KOPT-K1 (cell line): ENCODE measurements around the gene IRX3.
"Not testable (repeated sequence)": the region's sequence is repeated elsewhere in the genome, so short reads cannot be mapped to it uniquely, and the experiment has no call there.

Source experiments
- H3K27ac ChIP-seq: fragments of 200-600 bp; sonication (generic); 2 replicates; pipeline ENCODE4 v1.5.1; 2016; ENCODE audit warnings: antibody characterized with exemption, mild to moderate bottlenecking, low read depth, low read length; ENCODE audit not compliant: poor library complexity, severe bottlenecking
- H3K36me3 ChIP-seq: fragments of 200-600 bp; sonication (generic); 2 replicates; pipeline ENCODE4 v1.5.1; 2017; ENCODE audit warnings: antibody characterized with exemption, mild to moderate bottlenecking, low read length, moderate library complexity; ENCODE audit not compliant: insufficient read depth
- H3K9me3 ChIP-seq: fragments of 200-600 bp; sonication (generic); 2 replicates; pipeline ENCODE4 v1.5.1; 2017; ENCODE audit warnings: antibody characterized with exemption, low read length, mild to moderate bottlenecking; ENCODE audit not compliant: insufficient read depth, poor library complexity, severe bottlenecking

The IRX3 gene

DNA sequence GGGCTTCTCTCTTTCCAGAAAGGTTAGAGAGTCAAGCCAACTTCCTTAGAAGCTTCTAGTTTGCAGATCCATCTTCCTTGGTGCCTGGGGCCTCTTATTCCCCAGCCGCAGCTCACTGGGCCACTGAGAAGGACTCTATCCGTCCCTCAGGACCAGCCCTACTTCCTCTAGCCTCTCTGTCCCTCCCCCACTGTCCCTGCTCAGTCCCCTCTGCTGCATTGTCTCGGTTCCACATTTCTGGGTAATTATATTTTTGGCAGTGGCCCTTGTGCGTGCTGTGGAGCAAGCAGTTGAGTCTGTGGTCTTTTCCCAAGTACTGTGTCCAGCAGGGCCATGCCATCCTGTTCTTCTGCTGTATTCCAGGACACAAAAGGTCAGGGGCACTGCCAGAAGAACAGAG is 17.8 kb downstream of the IRX3 start:
- no peak overlapping the region for H3K27ac ChIP-seq
- no peaks in the 10 kb centered on the region for H3K36me3 ChIP-seq
- H3K9me3 ChIP-seq: no peaks in the 10 kb centered on the region

DNA sequence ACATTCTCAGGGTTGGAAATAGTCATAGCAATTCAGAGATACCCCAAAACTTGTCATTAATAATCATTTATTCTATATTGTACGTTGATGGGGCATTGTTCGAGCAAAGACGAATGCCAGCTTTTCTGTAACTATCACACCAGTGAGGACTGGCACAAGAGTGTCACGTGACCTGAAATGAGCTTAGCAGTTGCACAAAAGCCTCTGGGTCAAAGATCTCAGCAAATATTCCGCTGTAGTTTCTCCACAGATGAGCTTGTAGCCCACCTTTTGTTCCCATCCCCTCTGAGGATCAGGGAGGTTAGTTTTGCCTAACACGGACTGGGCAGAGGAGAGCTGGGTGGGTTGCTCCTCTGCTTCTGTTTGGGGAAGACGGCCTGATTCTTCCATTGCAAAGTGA is 18.2 kb downstream of the IRX3 start:
- Histone ChIP-seq H3K27ac (no peak overlapping the region), H3K36me3 (no peaks in the 10 kb centered on the region), H3K9me3 (no peaks in the 10 kb centered on the region)

DNA sequence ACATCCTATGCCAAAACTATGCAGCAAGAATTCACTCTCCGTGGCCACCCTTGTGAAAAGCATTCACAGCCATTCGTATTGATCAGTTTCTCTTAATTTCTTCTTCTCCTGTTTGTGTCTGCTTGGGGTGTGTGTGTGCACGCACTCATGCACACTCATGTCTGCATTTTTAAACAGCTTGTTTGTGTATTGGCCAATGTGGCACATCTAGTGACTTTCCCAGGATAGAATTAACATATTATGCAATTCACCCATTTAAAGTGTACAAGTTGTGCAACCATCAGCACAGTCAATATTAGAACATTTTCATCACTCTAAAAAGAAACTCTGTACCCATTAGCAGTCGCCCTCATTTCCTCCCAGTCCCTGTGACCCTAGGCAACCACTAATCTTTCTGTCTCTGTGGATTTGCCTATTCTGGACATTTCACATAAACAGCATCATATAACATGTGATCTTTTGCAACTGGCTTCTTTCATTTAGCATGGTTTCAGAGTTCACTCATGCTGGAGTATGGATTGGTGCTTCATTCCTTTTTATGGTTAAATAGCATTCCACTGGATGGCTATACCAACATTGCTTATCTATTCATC is 20.1 kb downstream of the IRX3 start:
- H3K27ac ChIP-seq: no peak overlapping the region
- H3K36me3 ChIP-seq: no peaks in the 10 kb centered on the region
- no peaks in the 10 kb centered on the region for H3K9me3 ChIP-seq

DNA sequence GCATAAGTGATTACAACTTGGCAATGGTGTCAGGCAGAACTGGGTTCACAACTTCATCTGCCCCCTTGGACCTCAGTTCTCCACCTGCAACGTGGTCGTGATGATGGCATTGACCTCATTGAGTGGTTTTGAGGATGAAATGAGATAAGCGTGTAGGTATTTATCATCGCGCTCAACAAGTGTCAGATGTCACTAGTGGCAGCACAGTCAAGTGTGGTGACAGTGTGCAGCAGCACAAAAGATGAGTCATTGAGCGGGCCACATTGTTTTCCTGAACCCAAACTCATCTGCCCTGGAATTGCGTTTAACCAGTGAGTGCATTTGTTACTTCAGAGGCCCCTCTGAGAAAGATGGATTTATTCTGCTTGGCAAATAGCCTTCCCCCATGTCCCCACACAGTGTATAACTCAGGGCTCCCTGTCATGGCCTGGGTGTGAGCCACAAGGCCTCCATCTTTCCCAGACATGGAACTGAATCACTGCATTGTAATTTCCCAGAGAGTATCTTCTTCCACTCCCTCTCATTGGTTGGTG is 20.9 kb downstream of the IRX3 start:
- H3K36me3 ChIP-seq: no peaks in the 10 kb centered on the region
- H3K9me3 ChIP-seq: no peaks in the 10 kb centered on the region
- no peak overlapping the region for H3K27ac ChIP-seq

DNA sequence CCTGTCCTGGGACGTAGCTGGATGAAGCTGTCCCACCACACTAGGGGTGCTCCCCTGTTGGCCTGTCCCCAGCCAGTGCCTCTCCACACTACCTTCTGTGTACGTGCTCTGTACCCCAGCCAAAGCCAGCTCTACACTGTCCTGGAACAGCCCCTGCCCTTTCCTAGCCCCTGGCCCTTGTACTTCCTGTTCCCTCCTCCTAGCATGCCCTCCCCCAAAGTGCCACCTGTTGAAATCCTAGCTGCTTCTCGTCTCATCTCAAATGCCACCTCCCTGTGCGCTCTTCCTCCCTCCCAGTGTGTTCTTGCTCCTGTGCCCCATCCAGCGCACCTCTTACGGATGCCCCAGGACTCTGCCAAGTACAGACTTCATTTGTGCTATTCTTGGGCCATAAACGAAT is 33.5 kb downstream of the IRX3 start:
- Histone ChIP-seq H3K27ac (no peak overlapping the region), H3K36me3 (no peaks in the 10 kb centered on the region)

DNA sequence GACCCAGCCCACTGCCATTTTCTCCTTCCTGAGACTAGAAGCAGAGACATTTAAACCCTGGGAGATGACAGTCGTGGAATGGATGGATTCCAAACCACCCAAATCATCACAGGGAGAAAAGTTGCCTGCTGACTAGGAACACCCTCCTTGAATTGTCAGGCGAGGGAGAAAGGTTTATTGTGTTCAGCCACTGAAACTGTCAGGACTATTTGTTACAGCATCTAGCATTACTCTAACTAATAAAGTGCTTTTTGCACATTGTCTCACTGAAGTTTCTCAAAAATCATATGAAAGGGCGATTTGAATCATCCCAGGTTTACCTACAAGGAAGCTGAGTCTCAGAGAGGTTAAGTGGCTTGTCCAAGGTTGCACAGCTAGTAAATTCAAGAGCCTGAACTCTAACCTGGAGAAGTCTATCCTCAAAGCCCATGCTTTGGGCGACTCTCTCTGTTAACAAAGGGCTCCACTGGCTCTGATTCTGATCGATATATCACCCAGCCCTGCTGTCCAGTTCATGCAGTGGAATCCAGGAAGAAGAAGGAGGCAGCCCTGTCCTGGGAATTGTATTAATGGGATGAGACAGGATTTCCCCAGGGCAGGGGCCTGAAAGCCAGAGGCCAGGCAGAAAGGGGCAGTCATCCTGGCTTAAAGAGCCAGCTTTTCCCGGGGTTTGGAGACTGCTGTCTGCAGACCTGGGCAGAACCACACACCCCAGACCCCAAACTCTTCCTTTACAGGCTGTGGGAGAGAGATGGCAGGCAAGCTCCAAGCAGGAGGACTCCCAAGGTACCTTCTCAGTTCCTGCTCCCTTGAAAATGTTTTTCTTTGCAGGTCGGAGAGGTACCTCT is 37.5 kb downstream of the IRX3 start:
- Histone ChIP-seq H3K36me3 (no peaks in the 10 kb centered on the region), H3K9me3 (no peaks in the 10 kb centered on the region), H3K27ac (no peak overlapping the region)

More for the DNA sequence above, 33.5 kb downstream of the IRX3 start:
- no peaks in the 10 kb centered on the region for H3K9me3 ChIP-seq

DNA sequence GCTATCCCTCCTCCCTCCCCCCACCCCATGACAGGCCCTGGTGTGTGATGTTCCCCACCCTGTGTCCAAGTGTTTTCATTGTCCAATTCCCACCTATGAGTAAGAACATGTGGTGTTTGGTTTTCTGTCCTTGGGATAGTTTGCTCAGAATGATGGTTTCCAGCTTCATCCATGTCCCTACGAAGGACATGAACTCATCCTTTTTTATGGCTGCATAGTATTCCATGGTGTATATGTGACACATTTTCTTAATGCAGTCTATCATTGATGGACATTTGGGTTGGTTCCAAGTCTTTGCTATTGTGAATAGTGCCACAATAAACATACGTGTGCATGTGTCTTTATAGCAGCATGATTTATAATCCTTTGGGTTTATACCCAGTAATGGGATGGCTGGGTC is 38.9 kb downstream of the IRX3 start:
- H3K9me3 ChIP-seq, H3K36me3 ChIP-seq, H3K27ac ChIP-seq: not testable (repeated sequence)

DNA sequence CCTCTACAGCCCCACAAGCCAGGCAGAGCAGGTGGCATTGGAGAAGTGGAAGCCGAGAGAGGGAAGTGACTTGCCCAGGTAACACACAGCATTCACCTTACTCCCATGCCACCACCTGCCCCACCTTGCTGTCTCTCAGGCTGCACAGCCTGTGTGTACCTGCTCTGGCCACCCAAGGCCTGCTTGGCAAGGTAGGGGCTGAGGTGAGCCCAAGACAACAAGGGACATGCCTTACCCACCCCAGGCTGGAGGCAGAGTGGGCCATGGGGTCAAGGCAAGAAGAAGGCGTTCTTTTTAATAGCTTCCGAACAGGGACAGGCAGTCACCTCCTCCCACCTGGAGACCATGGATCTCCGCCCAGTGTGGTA is 40.1 kb downstream of the IRX3 start:
- H3K36me3 ChIP-seq: no peaks in the 10 kb centered on the region
- no peak overlapping the region for H3K27ac ChIP-seq
- no peaks in the 10 kb centered on the region for H3K9me3 ChIP-seq

DNA sequence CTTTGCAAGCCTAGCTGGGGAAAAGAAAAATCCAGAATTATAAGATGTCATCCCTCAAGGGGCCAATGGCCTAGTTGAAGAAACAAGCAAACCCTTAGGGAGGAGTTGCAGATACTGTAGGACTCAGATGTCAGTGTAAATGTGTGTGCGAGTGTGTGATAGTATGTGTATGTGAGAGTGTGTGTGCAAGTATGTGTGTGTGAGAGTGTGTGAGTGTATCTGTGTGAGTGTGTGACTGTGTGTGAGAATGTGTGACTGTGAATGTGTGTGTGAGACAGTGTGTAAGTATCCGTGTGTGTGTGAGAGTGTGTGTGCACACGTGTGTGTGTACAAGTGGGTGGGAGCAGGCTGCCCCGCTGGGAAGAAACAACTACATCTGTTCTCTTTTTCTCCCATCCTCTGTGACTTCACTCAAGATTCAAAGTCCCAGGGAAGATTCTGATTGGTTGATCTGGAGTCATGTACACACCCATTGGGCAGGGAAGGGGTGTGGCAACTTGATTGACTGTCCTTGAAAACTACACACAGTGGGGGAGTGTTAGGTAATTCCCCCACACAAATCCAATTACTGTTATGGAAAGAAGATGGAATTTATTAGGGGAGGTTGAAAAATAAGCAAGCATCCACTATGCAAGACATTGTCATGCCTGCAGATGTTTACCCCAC is 40.7 kb downstream of the IRX3 start:
- no peak overlapping the region for H3K27ac ChIP-seq
- no peaks in the 10 kb centered on the region for H3K9me3 ChIP-seq
- no peaks in the 10 kb centered on the region for H3K36me3 ChIP-seq

DNA sequence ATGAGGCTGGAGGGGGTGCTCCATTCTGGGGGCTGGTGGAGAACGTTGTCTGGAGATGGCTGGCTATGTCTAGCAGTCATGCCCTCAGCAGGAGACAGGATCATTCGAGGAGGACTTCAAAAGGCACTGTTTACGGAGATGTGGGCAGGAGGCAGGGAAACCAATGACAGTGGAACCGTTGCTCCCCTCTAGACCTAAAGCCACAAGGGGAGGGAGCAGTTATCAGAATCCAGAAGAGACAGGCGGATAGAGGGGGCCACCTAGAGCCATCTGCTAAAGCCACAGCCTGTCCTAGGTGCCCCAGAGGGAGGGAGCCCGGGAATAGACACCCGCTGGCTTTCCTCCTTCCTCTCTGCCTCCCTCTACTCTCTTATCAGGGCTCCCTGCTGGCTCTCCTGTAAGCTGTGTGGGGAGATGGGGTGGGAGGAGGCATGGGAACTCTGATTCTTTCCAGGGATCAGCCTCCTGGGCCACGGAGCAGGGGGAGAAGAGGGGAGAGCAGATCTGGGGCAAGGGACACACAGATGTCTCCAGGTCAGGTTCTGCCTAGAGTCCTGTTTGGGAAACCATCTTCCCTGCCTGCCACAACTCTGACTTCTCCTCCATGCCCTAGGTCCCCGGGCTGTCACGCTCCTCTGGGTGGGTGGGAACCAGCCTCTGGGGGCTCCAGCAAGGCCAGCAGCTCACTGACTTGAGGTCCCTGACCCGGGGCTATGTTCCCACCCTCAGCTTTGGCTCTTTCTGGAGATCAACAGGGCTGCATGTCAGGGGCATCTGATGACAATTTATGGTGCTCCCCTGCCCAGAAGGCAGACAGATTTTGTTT is 42.3 kb downstream of the IRX3 start:
- peak overlapping the region; percentile 41 for H3K27ac ChIP-seq
- no peaks in the 10 kb centered on the region for H3K36me3 ChIP-seq
- H3K9me3 ChIP-seq: no peaks in the 10 kb centered on the region

DNA sequence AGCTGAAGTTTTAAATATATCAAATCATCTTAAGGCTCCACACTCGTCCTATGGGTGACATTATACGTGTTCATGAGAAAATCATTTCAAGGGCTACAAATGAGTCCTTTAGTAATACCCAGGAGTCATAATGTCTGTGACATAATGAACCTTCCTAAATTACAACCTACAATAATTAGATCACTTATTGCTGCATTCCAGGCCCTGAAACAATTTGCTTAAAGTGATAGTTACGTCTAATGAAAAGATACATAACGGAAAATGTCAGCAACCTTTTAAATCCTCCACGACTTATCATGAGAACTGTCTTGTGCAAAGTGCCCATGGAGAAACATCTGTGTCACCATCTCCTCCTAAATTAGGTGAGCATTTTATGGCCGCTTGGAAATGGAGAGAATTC is 43.4 kb downstream of the IRX3 start:
- no peak overlapping the region for H3K27ac ChIP-seq
- no peaks in the 10 kb centered on the region for H3K36me3 ChIP-seq
- no peaks in the 10 kb centered on the region for H3K9me3 ChIP-seq

DNA sequence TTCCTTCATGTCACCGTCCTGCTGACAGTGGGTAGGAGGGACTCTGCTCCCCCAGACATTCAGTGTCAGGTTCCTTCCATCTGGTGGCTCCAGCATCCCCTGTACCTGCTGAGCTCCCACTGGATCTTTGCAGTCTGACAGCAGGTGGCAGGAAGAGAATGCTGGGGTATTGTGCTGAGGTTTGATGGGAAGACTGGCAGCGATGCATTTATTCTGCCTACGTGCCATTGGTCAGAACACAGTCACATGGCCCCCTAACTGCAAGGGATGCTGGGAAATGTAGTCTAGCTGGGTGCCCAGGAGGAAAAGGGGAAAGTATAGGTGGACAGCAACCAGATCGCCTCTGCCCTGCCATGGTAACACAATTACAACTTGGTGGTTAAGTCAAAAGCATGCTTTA is 44.4 kb downstream of the IRX3 start:
- Histone ChIP-seq H3K27ac (no peak overlapping the region), H3K9me3 (no peaks in the 10 kb centered on the region), H3K36me3 (no peaks in the 10 kb centered on the region)

DNA sequence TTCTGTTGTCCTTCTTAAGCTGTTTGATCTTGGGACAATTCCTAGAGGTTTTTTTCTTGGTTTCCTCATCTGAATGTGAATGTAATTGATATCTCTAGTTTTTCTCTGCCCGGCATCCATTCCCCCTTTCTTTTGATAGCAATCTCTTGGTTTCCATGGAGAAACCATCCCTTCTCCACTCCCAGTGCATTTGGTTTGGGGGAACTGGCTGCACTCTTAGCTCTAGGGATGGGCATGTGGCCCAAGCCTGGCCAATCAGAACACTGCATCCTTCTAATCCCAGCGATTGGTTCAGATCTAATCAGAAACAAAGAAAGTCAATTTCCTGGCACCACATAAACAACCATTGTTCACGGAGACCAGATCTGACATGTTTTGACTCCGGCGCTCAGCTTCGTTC is 45.1 kb downstream of the IRX3 start:
- no peaks in the 10 kb centered on the region for H3K9me3 ChIP-seq
- no peaks in the 10 kb centered on the region for H3K36me3 ChIP-seq
- H3K27ac ChIP-seq: no peak overlapping the region

DNA sequence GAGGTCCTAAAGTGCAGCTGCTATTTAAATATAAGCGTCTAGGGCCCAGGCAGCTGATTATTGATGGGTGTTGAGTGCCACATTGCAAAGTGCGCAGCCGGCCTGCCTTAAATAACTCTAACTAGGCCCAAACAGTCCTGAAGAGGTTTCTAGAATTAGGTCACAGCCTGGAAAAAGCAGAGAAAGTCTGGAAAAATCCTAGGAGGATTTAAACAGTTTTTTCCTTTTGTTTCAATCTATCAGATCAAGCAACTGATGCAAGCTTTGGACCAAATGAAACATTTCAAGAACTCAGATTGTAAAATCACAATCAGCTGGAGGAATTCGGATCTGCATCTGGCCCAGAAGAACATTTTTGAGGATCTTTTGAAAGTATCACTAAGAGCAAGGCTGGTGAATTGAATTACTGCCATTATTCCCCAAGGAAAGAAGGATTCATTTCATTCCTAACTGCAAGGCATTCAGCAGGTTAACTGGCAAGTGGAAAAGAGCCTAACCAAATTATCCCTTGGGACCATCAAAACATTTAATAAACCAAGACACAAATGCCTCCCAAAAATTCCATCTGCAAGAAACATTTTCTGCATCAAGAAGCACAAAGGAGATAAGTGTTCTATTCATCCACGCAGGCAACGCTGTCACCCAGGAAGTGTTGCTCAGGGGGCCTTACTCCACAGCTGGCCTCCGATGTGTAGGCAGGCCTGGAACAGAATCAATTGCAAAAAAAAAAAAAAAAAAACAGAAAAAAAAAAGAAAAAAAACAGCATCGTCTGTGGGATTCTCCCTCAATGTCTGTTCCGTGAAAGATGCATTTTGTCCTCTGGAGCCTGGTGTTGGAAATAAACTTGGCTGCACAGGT is 46.1 kb downstream of the IRX3 start:
- no peak overlapping the region for H3K27ac ChIP-seq
- H3K36me3 ChIP-seq: no peaks in the 10 kb centered on the region
- H3K9me3 ChIP-seq: no peaks in the 10 kb centered on the region
